Measurements from ENCODE around the gene PSMC5. TPM values are rescaled to one million over a fixed set of nuclear protein-coding genes. Genes with fewer than 3 reads are reported as not detected.

The PSMC5 gene
- total RNA-seq, 2 donors from 2014 or later: 59.3 to 105 TPM

- Histone ChIP-seq H3K4me1 (no peaks in the 10 kb centered on the region), H3K4me3 (no peak overlapping the region), H3K36me3 (peaks cover 97% of the 10 kb centered on the region), H3K9me3 (no peaks in the 10 kb centered on the region), H3K27ac (no peak overlapping the region), H3K27me3 (no peaks in the 10 kb centered on the region)
- no peak for TF ChIP-seq CTCF (IDR thresholded peaks at IDR 0.05)
- DNase-seq (ENCODE audit: low spot score): no peak
Measured at GRCh38 chr17:63800783-63801182, 26.4 kb upstream of the PSMC5 start.

GRCh38 chr17:63804328-63804727 lies 22.9 kb upstream of the PSMC5 start:
- Histone ChIP-seq H3K36me3 (peaks cover 94% of the 10 kb centered on the region), H3K27me3 (no peaks in the 10 kb centered on the region), H3K4me1 (no peaks in the 10 kb centered on the region), H3K4me3 (no peak overlapping the region), H3K9me3 (no peaks in the 10 kb centered on the region), H3K27ac (no peak overlapping the region)
- no peak for TF ChIP-seq CTCF (IDR thresholded peaks at IDR 0.05)
- DNase-seq (ENCODE audit: low spot score): no peak

- no peaks in the 10 kb centered on the region for H3K4me1 ChIP-seq
- H3K27ac ChIP-seq: no peak overlapping the region
- no peak for DNase-seq (ENCODE audit: low spot score)
- no peak overlapping the region for H3K4me3 ChIP-seq
- TF ChIP-seq CTCF (IDR thresholded peaks at IDR 0.05): no peak
- no peaks in the 10 kb centered on the region for H3K27me3 ChIP-seq
- H3K36me3 ChIP-seq: peaks cover 95% of the 10 kb centered on the region
- H3K9me3 ChIP-seq: no peaks in the 10 kb centered on the region
Measured at GRCh38 chr17:63805591-63805990, 21.6 kb upstream of the PSMC5 start.

GRCh38 chr17:63809970-63810369 lies 17.3 kb upstream of the PSMC5 start:
- H3K27ac ChIP-seq: no peak overlapping the region
- no peaks in the 10 kb centered on the region for H3K27me3 ChIP-seq
- no peaks in the 10 kb centered on the region for H3K9me3 ChIP-seq
- no peak for DNase-seq (ENCODE audit: low spot score)
- H3K4me3 ChIP-seq: no peak overlapping the region
- H3K36me3 ChIP-seq: peaks cover 97% of the 10 kb centered on the region
- H3K4me1 ChIP-seq: no peaks in the 10 kb centered on the region
- no peak for TF ChIP-seq CTCF (IDR thresholded peaks at IDR 0.05)

GRCh38 chr17:63816123-63816522 lies 11.1 kb upstream of the PSMC5 start:
- H3K36me3 ChIP-seq: peaks cover 98% of the 10 kb centered on the region
- no peak overlapping the region for H3K27ac ChIP-seq
- no peak for DNase-seq (ENCODE audit: low spot score)
- H3K4me1 ChIP-seq: peaks cover 0 to 12% of the 10 kb centered on the region in 2 donors
- no peaks in the 10 kb centered on the region for H3K27me3 ChIP-seq
- H3K4me3 ChIP-seq: no peak overlapping the region
- TF ChIP-seq CTCF (IDR thresholded peaks at IDR 0.05): no peak
- H3K9me3 ChIP-seq: no peaks in the 10 kb centered on the region

- Histone ChIP-seq H3K4me1 (peaks cover 0 to 18% of the 10 kb centered on the region in 2 donors), H3K36me3 (peaks cover 98% of the 10 kb centered on the region), H3K9me3 (no peaks in the 10 kb centered on the region), H3K4me3 (no peak overlapping the region), H3K27me3 (no peaks in the 10 kb centered on the region), H3K27ac (no peak overlapping the region)
- no peak for TF ChIP-seq CTCF (IDR thresholded peaks at IDR 0.05)
- no peak for DNase-seq (ENCODE audit: low spot score)
Measured at GRCh38 chr17:63816669-63817068, 10.6 kb upstream of the PSMC5 start.

Data from right atrium auricular region (tissue), 2 donors.